Ascending aorta (tissue), 2 donors: ENCODE results near the gene PSEN1. TPM values are rescaled to one million over a fixed set of nuclear protein-coding genes. Genes with fewer than 3 reads are reported as not detected.

Experiments
- DNase-seq, 2 donors: peaks; one replicate each; pipeline ENCODE4 v3.0.0-alpha.2; 2019; ENCODE audit warnings: low spot score in 2 of 2
- H3K27ac ChIP-seq, 2 donors: fragments of 200-600 bp; sonication (generic); one replicate each; pipeline ENCODE4 v1.5.1; 2016 to 2017; ENCODE audit warnings: mild to moderate bottlenecking in 1 of 2
- H3K27me3 ChIP-seq: fragments of 200-600 bp; sonication (generic); one replicate; pipeline ENCODE4 v1.5.1; 2017
- H3K36me3 ChIP-seq, 2 donors: fragments of 200-600 bp; sonication (generic); one replicate each; pipeline ENCODE4 v1.5.1; 2016
- H3K4me1 ChIP-seq, 2 donors: fragments of 200-600 bp; sonication (generic); one replicate each; pipeline ENCODE4 v1.5.1; 2016 to 2017; ENCODE audit warnings: mild to moderate bottlenecking in 1 of 2
- H3K4me3 ChIP-seq, 2 donors: fragments of 200-600 bp; sonication (generic); one replicate each; pipeline ENCODE4 v1.5.1; 2016 to 2017; ENCODE audit warnings: mild to moderate bottlenecking in 1 of 2
- H3K9me3 ChIP-seq, 2 donors: fragments of 200-600 bp; sonication (generic); one replicate each; pipeline ENCODE4 v1.5.1; 2016
- intact Hi-C: fragments of 100-400 bp; cut with DNase I; formaldehyde crosslinking; loops from one replicate; pipeline ENCODE4 v1.15.1; 2023
- total RNA-seq: library from RNA; depleted of rRNA; stranded (reverse); fragments of >200 nt; gene quantifications from one replicate; pipeline ENCODE4 v1.1.0, GENCODE V29; 2016
- TF ChIP-seq, protein P1 (sequence below), 3 experiments: fragments of 200-600 bp in 2 of 3; fragments of 450-650 bp in 1 of 3; sonication (generic) in 2 of 3; IDR thresholded peaks; one replicate each; pipeline ENCODE4 v1.5.1; 2016 to 2019; ENCODE audit warnings: antibody characterized with exemption in 3 of 3, mild to moderate bottlenecking in 1 of 3, moderate library complexity in 1 of 3

Gene PSEN1
- total RNA-seq, 1 donor from 2014 or later = 15.2 TPM

DNA sequence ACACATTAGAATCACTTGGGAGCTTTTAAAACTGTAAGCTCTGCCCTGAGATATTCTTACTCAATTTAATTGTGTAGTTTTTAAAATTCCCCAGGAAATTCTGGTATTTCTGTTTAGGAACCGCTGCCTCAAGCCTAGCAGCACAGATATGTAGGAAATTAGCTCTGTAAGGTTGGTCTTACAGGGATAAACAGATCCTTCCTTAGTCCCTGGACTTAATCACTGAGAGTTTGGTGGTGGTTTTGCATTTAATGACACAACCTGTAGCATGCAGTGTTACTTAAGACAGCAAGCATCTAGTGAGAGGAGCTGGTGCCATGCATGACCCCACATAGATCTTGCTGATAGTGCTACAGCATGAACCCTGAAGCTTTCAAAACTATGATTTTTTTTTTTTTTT, 81.1 kb downstream of the PSEN1 start:
- H3K27ac ChIP-seq = no peak overlapping the region
- peaks cover 48 to 71% of the 10 kb centered on the region in 2 donors for H3K36me3 ChIP-seq
- no peaks in the 10 kb centered on the region for H3K9me3 ChIP-seq
- DNase-seq = no peak
- TF ChIP-seq, protein P1, sequence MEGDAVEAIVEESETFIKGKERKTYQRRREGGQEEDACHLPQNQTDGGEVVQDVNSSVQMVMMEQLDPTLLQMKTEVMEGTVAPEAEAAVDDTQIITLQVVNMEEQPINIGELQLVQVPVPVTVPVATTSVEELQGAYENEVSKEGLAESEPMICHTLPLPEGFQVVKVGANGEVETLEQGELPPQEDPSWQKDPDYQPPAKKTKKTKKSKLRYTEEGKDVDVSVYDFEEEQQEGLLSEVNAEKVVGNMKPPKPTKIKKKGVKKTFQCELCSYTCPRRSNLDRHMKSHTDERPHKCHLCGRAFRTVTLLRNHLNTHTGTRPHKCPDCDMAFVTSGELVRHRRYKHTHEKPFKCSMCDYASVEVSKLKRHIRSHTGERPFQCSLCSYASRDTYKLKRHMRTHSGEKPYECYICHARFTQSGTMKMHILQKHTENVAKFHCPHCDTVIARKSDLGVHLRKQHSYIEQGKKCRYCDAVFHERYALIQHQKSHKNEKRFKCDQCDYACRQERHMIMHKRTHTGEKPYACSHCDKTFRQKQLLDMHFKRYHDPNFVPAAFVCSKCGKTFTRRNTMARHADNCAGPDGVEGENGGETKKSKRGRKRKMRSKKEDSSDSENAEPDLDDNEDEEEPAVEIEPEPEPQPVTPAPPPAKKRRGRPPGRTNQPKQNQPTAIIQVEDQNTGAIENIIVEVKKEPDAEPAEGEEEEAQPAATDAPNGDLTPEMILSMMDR (IDR thresholded peaks at IDR 0.05) = no peak
- H3K4me3 ChIP-seq = no peak overlapping the region
- intact Hi-C loops = no loop called here
- no peaks in the 10 kb centered on the region for H3K4me1 ChIP-seq
- H3K27me3 ChIP-seq = no peaks in the 10 kb centered on the region

DNA sequence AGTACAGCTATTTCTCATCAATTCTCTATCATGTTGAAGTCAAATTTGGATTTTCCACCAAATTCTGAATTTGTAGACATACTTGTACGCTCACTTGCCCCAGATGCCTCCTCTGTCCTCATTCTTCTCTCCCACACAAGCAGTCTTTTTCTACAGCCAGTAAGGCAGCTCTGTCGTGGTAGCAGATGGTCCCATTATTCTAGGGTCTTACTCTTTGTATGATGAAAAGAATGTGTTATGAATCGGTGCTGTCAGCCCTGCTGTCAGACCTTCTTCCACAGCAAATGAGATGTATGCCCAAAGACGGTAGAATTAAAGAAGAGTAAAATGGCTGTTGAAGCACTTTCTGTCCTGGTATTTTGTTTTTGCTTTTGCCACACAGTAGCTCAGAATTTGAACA, 83.8 kb downstream of the PSEN1 start:
- intact Hi-C loops = no loop called here
- no peaks in the 10 kb centered on the region for H3K27me3 ChIP-seq
- H3K36me3 ChIP-seq = peaks cover 26 to 50% of the 10 kb centered on the region in 2 donors
- H3K4me3 ChIP-seq = no peak overlapping the region
- no peak overlapping the region for H3K27ac ChIP-seq
- TF ChIP-seq, protein P1 (IDR thresholded peaks at IDR 0.05) = no peak
- no peak for DNase-seq
- no peaks in the 10 kb centered on the region for H3K4me1 ChIP-seq
- H3K9me3 ChIP-seq = no peaks in the 10 kb centered on the region

DNA sequence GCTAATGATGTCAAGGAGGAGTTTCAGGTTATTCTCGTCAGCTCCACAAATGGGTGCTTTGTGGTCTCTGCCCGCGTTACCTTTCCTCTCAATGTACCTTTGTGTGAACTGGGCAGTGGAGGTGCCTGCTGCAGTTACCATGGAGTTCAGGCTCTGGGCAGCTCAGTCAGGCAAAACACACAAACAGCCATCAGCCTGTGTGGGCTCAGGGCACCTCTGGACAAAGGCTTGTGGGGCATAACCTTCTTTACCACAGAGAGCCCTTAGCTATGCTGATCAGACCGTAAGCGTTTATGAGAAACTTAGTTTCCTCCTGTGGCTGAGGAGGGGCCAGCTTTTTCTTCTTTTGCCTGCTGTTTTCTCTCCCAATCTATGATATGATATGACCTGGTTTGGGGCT, 84.3 kb downstream of the PSEN1 start:
- TF ChIP-seq, protein P1 (IDR thresholded peaks at IDR 0.05) = no peak
- H3K9me3 ChIP-seq = no peaks in the 10 kb centered on the region
- H3K36me3 ChIP-seq = peaks cover 24 to 50% of the 10 kb centered on the region in 2 donors
- H3K4me1 ChIP-seq = no peaks in the 10 kb centered on the region
- H3K27me3 ChIP-seq = no peaks in the 10 kb centered on the region
- H3K4me3 ChIP-seq = no peak overlapping the region
- no peak overlapping the region for H3K27ac ChIP-seq
- intact Hi-C loops = no loop called here
- DNase-seq = no peak

DNA sequence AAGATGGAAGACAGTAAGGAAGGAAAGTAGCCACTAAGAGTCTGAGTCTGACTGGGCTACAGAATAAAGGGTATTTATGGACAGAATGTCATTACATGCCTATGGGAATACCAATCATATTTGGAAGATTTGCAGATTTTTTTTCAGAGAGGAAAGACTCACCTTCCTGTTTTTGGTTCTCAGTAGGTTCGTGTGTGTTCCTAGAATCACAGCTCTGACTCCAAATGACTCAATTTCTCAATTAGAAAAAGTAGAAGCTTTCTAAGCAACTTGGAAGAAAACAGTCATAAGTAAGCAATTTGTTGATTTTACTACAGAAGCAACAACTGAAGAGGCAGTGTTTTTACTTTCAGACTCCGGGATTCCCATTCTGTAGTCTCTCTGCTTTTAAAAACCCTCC, 85.6 kb downstream of the PSEN1 start:
- DNase-seq = no peak
- peaks cover 24 to 49% of the 10 kb centered on the region in 2 donors for H3K36me3 ChIP-seq
- TF ChIP-seq, protein P1 (IDR thresholded peaks at IDR 0.05) = no peak
- intact Hi-C loops = no loop called here
- H3K27me3 ChIP-seq = no peaks in the 10 kb centered on the region
- no peaks in the 10 kb centered on the region for H3K4me1 ChIP-seq
- no peak overlapping the region for H3K27ac ChIP-seq
- H3K9me3 ChIP-seq = no peaks in the 10 kb centered on the region
- H3K4me3 ChIP-seq = no peak overlapping the region

DNA sequence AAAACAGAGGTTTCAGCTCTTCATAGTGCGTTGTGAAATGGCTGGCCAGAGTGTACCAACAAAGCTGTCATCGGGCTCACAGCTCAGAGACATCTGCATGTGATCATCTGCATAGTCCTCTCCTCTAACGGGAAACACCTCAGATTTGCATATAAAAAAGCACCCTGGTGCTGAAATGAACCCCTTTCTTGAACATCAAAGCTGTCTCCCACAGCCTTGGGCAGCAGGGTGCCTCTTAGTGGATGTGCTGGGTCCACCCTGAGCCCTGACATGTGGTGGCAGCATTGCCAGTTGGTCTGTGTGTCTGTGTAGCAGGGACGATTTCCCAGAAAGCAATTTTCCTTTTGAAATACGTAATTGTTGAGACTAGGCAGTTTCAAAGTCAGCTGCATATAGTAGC, 86.7 kb downstream of the PSEN1 start:
- TF ChIP-seq, protein P1 (IDR thresholded peaks at IDR 0.05) = no peak
- Histone ChIP-seq H3K27me3 (no peaks in the 10 kb centered on the region), H3K4me3 (no peak overlapping the region), H3K4me1 (no peaks in the 10 kb centered on the region), H3K36me3 (peaks cover 16 to 38% of the 10 kb centered on the region in 2 donors), H3K9me3 (no peaks in the 10 kb centered on the region), H3K27ac (no peak overlapping the region)
- intact Hi-C loops = no loop called here
- no peak for DNase-seq

DNA sequence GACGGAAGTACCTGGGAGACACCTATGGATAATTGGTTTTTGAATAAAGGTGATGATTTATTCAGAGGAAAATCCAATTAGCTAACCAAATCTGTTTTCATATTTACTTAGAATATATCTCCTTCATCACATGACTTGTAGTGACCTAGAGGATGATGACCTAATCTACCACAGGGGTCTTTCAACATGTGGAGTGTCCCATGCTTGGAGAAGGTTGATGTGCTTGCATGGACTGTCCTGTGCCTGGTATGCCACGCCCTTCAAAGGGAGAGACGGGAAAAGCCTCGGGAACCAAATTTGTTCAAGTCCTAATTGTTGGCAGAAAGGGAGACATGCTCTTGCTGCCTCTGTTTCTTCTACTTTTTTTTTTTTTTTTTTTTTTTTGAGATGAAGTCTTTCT, 89.2 kb downstream of the PSEN1 start:
- Histone ChIP-seq H3K9me3 (no peaks in the 10 kb centered on the region), H3K27me3 (no peaks in the 10 kb centered on the region), H3K36me3 (peaks cover 2 to 14% of the 10 kb centered on the region in 2 donors), H3K4me1 (peaks cover 0 to 6% of the 10 kb centered on the region in 2 donors), H3K27ac (no peak overlapping the region), H3K4me3 (no peak overlapping the region)
- intact Hi-C loops = no loop called here
- TF ChIP-seq, protein P1 (IDR thresholded peaks at IDR 0.05) = no peak
- no peak for DNase-seq
